DOHH2 (cell line): Measurements from ENCODE around the gene SMU1.

ENCODE experiments used
- CTCF ChIP-seq: fragments of 200-600 bp; sonication (generic); IDR thresholded peaks from one replicate; pipeline ENCODE4 v1.5.1; 2014; ENCODE audit warnings: antibody characterized with exemption, mild to moderate bottlenecking, low read depth, low read length; ENCODE audit not compliant: poor library complexity, severe bottlenecking
- EZH2phosphoT487 ChIP-seq: fragments of 200-600 bp; sonication (generic); IDR thresholded peaks from 2 replicates; pipeline ENCODE4 v1.6.1; 2017; ENCODE audit warnings: borderline replicate concordance, mild to moderate bottlenecking, antibody characterized with exemption, low read length, moderate library complexity, mixed read lengths

GRCh38 chr9:33105504-33105903, 29.0 kb upstream of the SMU1 start:
- no peak for TF ChIP-seq CTCF
- no peak for TF ChIP-seq EZH2phosphoT487
